Femur (tissue), 1 donor: Measurements from ENCODE around the gene GMFB.

ENCODE experiments used
- DNase-seq: peaks from one replicate; pipeline ENCODE4 v3.0.0-alpha.2; 2017

Gene GMFB

DNA sequence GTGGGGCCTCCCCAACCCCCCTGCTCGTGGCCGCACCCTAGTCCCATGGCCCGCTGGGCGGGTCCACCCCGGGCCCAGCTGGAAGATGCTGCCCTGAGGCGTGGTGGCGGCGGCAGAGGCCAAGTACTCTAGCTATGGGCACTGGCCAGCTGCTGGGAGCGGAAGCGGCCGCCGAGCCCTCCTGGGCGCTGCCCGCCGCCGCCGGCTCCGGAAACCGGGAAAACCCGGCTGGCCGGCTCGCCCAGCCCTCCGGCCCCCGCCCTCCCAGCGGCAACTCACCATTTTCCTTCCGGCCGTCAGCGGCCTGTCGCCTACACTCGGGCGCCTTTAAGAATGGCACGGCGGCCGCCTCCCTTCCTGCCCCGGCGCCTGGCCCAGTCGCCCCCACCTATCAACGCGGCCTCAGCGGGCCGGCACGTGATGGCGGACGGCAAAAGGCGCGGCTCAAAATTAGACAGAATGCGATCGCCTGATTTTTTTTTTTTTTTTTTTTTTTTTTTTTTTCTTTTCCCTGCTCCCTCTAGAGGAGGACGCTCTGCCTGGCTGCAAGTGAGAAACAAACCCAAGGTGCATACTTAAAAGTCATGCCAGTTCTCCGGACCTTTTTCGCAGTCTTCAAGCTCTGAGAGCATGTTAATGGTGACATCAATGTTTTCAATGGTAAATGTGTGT, at the start of gene GMFB:
GMFB (minus strand) TSS at position 335 of the 672 bp plus-strand sequence; CDS start at position 282, 53 bp downstream.
- peak; percentile 94 for DNase-seq

DNA sequence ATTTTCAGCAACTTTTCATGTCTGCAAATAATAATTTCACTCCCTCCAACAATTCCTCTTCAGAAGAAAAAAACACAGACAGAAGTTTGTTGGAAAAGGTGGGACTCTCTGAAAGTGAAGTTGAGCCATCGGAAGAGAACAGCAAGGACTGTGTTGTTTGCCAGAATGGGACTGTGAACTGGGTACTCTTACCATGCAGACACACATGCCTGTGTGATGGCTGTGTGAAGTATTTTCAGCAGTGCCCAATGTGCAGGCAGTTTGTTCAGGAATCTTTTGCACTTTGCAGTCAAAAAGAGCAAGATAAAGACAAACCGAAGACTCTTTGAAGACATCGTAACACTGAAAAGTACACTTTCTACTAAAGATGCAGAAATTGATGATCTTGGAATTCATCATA, 49.3 kb upstream of the GMFB start:
- DNase-seq = no peak

DNA sequence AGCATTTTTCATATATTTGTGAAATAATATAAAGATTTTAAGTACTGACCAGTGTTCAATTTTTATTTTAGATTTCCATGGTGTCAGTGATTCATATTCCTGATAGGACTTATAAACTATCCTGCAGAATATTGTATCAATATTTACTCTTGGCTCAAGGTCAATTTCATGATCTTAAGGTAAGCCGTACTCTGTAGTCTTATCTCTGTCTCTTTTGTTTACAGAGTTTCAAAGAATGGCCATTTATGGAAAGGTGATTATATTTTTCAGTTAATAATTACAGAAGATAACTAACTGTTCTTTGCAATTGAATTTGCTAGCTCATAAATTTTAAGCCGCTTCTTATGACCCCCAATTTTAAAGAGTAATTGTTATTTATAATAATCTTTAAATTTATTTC, 48.9 kb upstream of the GMFB start:
- no peak for DNase-seq

DNA sequence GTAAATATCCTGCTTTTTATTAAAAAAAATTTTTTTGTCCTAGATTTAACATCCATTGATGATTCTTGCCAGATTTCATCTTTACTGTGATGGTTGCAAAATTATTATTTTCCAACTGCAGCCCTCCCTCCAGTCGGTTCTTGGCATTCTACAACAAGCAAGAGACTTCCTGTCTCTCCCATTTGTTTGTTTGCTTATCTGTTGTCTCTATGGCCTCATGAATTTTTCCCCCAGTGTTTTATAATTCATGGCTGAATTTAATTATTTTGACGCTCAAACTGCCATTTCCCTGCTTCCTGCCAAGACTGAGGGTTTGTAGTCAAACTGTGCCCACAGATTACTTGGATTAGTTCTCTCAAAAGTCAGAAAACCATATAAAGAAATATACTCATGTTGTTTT, 46.9 kb upstream of the GMFB start:
- DNase-seq = no peak

DNA sequence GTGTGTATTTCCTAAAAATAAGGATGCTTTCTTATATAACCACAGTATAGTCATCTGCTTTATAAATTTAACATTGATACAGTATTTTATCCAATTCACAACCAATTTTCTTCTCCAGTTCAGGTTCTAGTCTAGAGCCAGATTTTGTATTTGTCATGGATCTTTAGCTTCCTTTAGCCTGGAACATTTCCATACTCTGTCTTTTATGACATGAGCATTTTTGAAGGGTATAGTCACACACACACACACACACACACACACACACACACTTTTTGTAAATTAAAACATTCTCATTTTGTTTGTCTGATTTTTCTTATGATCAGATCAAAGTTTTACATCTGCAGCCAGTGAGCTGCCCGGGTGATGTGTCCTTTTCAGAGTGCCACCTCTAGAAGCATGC, 46.3 kb upstream of the GMFB start:
- DNase-seq = no peak

DNA sequence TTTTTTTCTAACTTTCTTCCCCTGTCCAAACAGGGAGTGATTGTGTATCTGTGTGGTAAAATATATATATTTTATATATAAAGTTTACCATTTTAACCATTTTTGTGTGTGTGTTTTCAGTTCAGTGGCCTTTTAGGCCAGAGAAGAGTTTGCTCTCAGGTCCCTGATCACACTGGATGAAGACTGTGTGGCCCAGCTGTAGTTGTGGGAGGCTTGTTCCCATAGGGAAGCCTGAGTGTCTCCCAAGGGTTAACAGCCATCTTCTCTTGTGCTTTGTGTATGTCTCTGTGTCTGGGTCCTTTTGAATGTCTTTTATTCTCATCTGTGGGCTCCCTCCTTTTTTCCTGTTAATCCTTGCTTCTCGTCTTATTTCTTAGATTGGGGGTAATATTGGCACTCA, 44.3 kb upstream of the GMFB start:
- DNase-seq = no peak

DNA sequence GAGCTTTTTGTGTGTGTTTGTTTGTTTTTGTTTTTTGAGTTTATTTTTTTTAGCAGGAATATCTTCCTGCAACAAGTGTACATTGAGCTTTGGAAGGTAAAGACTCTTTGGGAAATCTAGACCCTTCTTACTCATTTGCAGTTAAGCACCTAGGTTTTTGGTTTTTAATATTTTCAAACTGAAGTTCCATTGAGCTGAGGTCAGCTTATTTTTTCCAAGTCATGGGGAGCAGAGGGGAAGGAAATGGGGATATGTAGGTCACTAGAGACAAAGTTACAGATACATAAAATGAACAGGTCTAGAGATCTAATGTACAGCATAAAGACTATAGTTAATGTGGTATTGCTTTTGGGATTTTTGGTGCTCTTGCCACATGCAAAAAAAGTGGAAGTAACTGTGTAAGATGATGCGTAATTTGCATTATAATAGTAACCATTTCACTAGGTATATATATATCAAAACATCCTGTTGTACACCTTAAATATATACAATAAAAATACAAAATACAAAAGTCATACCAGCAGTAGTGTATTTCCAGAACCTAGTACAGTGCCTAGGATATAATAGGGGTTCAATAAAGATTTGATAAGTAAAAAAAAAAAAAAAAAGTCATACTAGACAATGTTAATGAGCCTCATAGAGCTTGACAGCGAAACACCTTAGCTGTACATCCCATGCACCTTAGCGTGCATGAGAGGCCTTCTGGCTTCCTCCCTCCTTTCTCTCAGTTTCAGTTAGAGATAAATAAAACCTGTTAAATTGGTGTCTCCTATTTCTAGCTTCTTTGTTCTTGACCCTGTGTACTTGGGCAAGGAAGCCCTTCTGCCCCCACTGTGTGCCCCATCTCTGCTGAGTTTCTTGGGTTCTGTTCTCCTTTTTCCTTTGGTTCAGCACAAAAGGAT, 43.6 kb upstream of the GMFB start:
- DNase-seq = no peak

DNA sequence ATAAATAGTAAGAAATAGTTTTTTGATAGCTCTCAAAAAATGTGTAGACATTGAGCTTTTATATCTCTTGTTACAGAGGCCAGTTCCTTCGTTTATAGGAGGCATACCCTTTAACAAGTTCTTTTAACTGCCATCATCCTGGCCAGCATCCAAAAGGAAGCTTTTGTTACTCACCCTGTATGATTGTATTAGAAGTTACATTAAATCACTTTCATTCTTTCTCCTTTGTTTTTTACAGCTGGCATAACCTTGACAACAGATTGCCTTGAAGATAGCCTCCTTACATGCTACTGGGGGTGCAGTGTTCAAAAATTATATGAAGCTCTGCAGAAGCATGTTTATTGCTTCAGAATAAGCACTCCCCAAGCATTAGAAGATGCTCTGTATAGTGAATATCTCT, 41.0 kb upstream of the GMFB start:
- no peak for DNase-seq

DNA sequence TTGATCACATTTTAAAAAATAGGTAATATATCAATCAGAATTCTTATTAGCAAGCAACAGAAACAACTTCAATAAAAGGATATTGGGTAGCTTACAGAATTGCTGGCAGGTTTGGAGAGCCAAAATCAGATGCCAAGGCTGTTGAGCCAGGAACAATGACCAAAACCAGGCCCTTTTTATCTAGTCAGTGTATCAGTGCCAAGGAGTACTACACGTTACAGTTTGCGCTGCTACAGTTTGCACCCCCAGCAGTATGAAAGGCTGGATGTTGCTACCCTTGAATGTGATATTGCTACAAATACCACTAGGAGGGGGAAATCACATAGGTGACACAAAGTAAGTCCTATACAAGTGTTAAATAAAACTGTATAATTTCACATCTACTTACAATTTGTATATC, 40.2 kb upstream of the GMFB start:
- no peak for DNase-seq

DNA sequence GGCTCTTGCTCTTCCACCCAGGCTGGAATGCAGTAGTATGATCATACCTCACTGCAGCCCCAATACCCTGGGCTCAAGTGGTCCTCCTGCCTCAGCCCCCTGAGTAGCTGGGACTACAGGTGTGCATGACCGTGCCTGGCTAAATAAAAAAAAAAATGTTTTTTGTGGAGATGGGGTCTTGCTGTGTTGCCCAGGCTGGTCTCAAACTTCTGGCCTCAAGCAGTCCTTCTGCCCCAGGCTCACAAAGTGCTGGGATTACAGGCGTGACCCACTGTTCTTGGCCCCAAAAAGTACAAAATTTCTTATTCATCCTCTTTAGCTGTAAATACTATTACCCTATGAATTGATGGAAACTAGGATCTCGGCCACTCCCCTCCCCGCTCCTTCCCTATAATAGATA, 35.6 kb upstream of the GMFB start:
- DNase-seq = no peak

DNA sequence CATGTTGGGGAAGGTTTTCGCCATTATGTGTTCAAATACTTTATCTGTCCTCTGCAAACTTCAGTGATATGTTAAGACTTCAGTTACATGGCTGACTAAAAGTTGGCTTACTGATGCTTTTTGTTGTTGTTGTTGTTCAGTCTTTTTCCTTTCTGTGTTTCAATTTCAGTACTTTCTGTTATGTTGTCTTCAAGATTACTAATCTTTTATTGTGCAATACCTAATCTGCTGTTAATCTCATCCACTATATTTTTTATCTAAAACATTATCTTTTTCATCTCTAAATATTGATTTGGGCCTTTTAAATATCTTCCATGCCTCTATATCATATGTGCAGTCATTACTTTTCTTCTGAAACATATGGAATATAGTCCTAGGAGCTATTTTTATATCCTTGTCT, 27.9 kb upstream of the GMFB start:
- no peak for DNase-seq

DNA sequence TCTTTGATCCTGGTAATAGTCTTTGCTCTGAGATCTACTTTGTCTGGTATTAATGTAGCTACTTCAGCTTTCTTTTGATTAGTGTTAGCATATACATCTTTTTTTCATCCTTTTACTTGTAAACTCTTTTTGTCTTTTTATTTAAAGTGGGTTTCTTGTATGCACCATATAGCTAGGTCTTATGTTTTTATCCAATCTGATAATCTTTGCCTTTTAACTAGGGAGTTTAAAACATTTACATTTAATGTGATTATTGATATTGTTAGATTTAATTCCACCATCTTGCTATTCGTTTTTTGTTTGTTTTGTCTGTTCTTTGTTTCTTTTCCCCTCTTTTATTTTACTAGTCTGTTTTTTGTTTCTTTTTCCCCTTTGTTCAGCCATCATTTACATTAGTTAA, 26.9 kb upstream of the GMFB start:
- no peak for DNase-seq

DNA sequence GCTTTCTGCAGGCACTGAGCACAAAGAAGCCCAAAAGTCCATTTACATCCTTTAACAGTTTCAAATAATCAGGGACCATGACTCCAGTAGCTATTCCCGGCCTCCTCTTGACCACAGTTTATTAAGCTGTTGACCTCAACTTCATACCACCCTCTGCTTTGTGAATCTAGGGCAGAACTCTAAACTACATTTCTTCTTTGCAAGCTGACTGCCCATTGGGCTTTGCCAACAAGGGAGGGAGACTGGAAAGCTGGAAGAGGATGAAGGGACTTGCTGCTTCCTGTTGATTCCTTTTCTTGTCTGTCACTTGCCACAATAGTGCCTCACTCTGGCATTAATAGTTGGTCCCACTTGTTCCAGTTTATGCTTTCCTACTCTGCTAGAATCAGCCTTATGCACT, 23.6 kb upstream of the GMFB start:
- DNase-seq = no peak

DNA sequence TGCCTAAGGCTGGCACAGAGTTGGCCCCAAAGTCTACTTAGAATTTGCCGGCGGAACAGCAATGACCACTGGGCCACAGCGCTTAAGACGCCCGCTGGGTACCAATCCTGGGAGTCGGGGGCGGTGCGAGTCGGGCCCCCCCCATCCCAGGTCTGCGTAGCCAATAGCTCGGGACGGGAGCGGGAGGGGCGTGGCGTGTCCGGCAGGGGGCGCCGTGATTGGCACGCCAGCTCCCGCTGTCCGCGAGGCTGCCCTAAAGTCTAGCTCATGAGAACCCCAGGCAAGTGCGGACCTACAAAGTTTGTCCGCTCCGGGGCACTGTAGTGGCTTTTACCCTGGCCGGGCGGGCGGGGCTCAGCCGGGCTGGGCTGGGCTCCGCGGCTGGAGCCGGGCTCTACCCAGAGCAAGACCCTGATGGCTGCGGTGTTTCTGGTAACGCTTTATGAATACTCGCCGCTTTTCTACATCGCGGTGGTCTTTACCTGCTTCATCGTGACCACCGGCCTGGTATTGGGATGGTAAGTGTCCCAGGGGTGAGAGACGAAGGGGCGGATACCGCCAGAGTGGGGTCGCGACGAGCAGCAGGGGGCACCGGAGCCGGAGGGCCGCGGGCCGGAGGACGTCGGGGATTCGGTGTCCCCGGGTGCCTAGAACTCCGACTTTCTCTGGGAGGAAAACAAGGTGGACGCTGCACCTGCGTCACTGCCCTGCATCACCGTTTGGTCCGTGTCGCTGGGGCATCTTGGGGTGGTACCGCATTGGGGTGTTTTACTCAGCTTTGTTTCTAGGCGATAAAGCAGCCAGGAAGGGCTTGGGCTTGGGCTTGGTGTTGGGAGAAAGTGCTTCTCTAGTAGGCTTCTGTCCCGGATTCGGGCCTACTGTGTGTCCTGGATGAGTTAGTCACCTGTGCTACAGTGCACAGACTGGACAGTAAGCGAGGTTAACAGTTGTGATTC, 21.0 kb upstream of the GMFB start, which contains the start of gene CGRRF1:
CGRRF1 (plus strand) TSS at position 361 of the 956 bp plus-strand sequence; CDS start at position 415, 54 bp downstream.
- DNase-seq = peak; percentile 98

DNA sequence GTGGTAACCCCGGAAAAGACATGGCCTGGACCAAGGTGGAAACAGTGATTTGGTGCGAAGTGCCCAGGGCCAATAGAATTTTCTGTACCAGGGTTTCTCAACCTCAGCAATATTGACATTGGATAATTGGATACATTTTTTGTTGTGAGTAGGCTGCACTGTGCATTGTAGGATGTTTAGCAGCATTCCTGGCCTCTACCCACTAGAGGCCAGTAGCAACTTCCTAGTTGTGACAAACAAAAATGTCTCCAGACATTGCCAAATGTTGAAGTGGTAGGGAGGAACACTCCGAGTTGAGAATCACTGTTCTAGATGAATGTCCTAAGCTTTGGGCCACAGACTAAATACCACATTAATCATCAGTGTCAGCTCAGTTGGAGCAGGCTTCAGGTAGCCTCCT, 14.7 kb upstream of the GMFB start:
- DNase-seq = no peak

DNA sequence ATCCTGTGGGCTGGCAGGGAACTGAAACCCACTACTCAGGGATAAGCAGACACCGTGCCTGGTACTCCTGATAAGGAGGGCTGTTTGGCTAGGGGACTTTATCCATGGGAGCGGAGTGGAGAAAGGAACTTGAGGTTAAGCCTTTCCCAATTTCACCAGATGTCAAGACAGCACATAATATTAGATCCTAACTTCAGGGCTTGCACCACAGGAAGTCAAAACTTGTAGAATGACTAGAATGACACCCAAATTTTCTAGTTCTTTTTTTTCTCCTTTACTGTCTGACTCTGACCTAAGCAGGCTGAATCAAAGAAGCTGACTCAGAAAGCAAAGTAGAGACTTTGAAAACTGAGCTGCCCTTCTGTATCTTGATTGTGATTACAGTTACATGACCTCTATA, 13.8 kb upstream of the GMFB start:
- DNase-seq = no peak

DNA sequence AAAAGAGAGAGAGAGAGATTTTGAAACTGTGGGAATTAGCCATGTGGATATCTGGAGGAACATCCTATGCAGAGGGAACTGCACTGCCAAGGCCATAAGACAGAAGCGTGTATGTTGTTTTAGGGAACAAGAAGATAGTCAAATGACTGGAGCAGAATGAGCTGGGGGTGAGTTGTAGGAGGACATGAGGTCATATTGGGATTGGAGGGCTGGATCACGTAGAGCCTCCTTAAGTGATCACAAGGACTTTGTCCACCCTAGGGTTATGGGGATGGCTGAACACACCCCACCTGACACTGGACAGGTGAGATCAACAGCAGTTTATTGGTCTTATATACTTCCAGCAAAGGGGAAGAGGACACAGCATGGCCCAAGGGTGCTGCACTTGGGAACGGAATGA, 12.7 kb upstream of the GMFB start:
- no peak for DNase-seq

DNA sequence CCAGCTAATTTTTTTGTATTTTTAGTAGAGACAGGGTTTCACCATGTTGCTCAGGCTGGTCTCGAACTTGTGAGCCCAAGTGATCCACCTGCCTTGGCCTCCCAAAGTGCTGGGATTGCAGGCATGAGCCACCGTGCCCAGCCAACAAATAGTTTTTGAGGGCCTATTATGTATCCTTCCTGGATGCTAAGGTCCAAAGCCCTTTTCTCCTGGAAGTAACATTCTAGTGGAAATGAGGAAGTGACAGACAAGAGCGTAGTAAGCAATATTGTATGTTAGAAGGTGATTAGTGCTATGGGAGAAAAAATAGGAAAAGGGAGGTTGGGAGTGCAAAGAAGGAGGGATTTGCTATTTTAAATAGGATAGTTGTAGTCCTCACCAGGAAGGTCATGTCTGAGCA, 12.0 kb upstream of the GMFB start:
- DNase-seq = no peak

DNA sequence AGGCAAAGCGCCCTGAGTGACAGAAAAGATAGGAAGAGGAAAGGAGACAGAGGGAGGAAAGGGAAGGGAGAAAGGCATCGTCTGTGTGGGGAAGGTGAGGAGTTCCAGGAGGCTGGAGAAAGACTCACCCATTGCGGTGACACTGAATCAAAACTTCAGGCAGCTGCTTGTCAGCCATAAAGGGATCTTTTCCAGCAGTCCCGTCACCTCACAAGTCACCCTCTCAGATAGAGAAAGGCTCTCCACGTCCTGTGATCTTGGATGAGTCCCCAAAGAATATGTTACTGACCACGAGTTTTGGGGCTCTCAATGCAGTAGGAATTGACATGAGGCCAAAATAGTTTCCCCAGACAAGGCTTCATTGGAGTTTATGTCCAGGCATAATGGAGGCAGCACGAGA, 9.8 kb upstream of the GMFB start:
- no peak for DNase-seq

DNA sequence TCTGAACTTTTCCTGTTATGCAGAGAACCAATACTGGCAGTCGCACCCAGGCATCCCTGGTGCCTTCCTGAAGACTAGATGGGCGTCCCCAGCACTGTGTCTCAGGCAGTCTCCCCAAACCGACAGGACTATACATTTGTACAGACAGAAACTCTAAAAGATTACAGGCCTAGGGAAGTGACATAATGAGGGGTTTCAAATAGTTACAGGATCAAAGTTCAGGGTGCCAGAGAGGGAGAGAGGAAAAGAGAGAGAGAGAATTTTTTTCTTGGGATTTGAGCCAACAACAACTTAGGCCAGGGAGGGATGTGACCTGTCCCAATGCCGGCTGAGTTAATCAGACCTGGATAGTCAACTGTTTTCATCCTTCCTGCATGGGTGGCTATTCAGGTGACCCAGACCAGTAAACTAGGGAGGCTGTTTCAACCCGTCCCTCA, 9.3 kb upstream of the GMFB start:
- no peak for DNase-seq

DNA sequence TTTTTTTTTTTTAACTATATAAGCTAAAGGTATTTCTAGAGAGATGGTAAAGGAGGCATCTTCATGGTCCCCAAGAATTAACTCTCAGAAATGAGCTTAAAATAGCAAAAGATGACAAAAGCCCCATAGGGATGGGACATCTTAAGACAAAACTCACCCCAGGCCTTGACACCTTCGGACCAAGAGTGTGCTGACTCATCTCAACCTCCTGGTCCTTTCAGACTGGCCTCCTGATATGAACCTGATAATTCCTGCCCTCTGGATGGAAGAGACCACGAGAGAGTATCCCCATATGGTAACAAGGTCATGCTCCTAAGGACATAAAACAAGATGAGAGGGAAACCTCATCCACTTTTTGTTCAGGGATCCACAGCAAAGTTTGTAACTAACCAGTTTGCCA, 8.4 kb upstream of the GMFB start:
- no peak for DNase-seq

DNA sequence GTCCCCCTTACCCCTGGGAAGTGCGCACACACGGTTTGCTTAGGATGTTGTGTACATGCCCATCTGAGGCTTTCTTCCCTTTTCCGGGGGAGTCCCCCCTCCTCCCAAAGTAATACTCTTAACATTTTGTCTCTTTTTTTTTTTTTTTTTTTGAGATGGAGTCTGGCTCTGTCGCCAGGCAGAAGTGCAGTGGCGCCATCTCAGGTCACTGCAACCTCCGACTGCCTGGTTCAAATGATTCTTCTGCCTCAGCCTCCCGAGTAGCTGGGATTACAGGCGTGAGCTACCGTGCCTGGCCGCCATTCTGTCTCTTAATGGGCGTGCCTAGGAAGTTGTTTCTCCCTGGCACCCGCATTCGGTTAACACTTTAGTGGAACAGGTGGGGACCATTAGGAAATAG, 4.5 kb upstream of the GMFB start:
- DNase-seq = no peak
